Chondrocyte (in vitro differentiated cells): Measurements from ENCODE around the gene ADGRB3. TPM values are rescaled to one million over a fixed set of nuclear protein-coding genes. Genes with fewer than 3 reads are reported as not detected.

ENCODE experiments used
- DNase-seq: peaks from one replicate; pipeline ENCODE4 v3.0.0; 2021; ENCODE audit warnings: mixed read lengths, low spot score
- H3K27ac Mint-ChIP-seq: one replicate; pipeline ENCODE4 v1.8.0; 2021; ENCODE audit warnings: mild to moderate bottlenecking, moderate library complexity, mixed read lengths; ENCODE audit not compliant: unreplicated experiment
- H3K27me3 Mint-ChIP-seq: 2 replicates; pipeline ENCODE4 v1.8.0; 2021; ENCODE audit warnings: low read depth, mixed read lengths
- H3K36me3 Mint-ChIP-seq: 2 replicates; pipeline ENCODE4 v1.8.0; 2021; ENCODE audit warnings: low read depth, mixed read lengths
- H3K4me1 Mint-ChIP-seq: 2 replicates; pipeline ENCODE4 v1.8.0; 2021; ENCODE audit warnings: low read depth, mild to moderate bottlenecking, mixed read lengths
- H3K4me3 Mint-ChIP-seq: one replicate; pipeline ENCODE4 v1.8.0; 2021; ENCODE audit warnings: mild to moderate bottlenecking, moderate library complexity, mixed read lengths; ENCODE audit not compliant: unreplicated experiment
- H3K9me3 Mint-ChIP-seq: 2 replicates; pipeline ENCODE4 v1.8.0; 2021; ENCODE audit warnings: low read depth, mixed read lengths
- total RNA-seq: library from RNA; stranded (reverse); gene quantifications from 3 replicates; pipeline ENCODE4 v1.2.1, GENCODE V29; 2021
- TF ChIP-seq, protein P1 (sequence below): fragments of 200-600 bp; sonication (generic); IDR thresholded peaks from 2 replicates; pipeline ENCODE4 v1.5.0; 2021; ENCODE audit warnings: antibody characterized with exemption, mild to moderate bottlenecking, moderate library complexity

The ADGRB3 gene
- total RNA-seq, 1 donor from 2014 or later, result not detected

DNA sequence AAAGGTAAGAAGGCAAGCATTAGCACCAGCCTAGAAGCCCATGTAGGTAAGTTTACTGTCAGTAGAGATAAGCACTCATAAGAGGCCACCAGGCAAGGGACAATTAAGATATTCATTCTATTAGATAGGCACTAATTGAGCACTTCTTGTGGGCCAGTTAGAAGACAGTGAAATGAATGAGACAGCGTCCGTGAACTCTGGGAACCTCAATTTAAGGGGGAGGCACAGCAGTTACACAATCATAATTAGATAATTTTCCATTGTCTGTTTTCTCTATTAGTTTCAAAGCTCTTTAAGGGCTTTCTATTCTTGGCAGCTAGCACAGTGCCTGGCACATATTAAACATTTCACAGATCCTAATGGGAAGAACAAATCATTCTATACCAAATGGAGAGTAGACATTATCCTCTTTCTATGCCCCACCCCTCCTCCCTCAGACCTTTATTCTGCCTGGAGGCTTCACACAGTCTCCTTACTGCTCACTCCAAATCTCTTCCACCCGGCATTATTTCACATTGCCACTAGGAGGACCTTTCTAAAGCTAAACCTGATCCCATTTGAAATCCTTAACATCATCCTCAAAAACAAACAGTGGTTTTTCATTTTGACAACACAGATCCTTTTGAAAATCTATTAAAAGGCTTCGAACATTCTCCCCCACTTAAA, 529.6 kb downstream of the ADGRB3 start:
- H3K36me3 Mint-ChIP-seq, result no peaks in the 10 kb centered on the region
- H3K4me1 Mint-ChIP-seq, result no peaks in the 10 kb centered on the region
- TF ChIP-seq, protein P1, sequence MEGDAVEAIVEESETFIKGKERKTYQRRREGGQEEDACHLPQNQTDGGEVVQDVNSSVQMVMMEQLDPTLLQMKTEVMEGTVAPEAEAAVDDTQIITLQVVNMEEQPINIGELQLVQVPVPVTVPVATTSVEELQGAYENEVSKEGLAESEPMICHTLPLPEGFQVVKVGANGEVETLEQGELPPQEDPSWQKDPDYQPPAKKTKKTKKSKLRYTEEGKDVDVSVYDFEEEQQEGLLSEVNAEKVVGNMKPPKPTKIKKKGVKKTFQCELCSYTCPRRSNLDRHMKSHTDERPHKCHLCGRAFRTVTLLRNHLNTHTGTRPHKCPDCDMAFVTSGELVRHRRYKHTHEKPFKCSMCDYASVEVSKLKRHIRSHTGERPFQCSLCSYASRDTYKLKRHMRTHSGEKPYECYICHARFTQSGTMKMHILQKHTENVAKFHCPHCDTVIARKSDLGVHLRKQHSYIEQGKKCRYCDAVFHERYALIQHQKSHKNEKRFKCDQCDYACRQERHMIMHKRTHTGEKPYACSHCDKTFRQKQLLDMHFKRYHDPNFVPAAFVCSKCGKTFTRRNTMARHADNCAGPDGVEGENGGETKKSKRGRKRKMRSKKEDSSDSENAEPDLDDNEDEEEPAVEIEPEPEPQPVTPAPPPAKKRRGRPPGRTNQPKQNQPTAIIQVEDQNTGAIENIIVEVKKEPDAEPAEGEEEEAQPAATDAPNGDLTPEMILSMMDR, result peak; percentile 63
- peaks cover 5% of the 10 kb centered on the region for H3K27me3 Mint-ChIP-seq
- no peak overlapping the region for H3K27ac Mint-ChIP-seq
- peaks cover 3% of the 10 kb centered on the region for H3K9me3 Mint-ChIP-seq
- no peak for DNase-seq
- H3K4me3 Mint-ChIP-seq, result no peak overlapping the region

DNA sequence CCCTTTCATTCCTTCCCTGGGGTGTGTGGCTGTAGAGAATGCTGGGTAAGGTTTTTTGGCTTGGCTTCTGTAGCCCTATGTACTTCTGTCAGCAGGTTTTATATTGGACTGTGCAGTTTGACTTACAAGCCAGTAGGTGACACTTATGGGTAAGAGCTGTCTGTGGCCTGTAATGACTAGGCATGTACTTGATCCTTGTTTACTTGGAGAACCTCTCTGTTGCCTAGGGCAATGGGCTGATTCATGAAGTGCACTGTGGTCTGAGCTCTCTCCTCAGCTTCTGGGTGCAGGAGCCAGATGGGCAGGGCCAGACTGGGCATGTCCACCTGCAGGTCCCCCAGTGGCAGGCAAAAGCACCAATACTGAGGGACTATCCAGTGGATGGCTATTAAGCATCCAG, 544.6 kb downstream of the ADGRB3 start:
- Mint-ChIP-seq H3K9me3 (no peaks in the 10 kb centered on the region), H3K4me1 (no peaks in the 10 kb centered on the region), H3K36me3 (no peaks in the 10 kb centered on the region), H3K27me3 (peaks cover 3% of the 10 kb centered on the region), H3K27ac (no peak overlapping the region), H3K4me3 (no peak overlapping the region)
- TF ChIP-seq, protein P1, result peak; percentile 15
- DNase-seq, result no peak

DNA sequence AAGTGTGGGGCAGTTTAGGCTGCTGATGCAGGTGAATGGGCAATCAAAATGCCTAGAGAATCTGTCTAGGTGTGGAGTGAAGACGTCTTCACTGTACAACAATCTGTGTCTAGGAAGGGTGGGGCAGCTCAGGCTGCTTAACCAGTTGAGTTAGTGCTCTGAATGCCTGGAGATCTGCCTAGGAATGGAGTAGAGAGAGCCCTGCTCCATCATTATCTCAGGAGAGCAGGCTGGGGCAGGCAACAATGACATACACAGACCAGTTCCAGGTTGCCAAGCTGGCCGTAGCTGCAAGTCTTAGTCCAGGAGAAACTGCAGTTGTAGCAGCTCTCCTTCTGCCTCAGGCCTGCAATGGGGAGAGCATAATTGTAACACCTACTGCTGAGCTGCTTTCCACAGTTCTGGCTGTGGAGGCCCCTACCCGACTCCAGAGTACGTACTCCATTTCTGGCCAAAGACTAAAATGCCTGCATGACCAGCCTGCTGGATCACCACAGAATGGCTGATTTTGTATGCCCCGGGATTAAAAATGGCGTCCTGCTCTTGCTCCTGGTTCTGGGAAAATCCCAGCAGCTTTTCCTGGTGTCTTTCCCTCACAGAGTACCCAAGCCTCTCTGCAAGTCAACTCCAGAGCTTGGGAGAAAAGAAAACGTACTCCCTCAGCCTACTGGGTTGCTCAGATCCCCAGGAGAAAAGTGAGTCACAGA, 545.4 kb downstream of the ADGRB3 start:
- Mint-ChIP-seq H3K27me3 (peaks cover 6% of the 10 kb centered on the region), H3K36me3 (no peaks in the 10 kb centered on the region), H3K27ac (no peak overlapping the region), H3K4me3 (no peak overlapping the region), H3K4me1 (no peaks in the 10 kb centered on the region), H3K9me3 (no peaks in the 10 kb centered on the region)
- TF ChIP-seq, protein P1, result no peak
- no peak for DNase-seq

DNA sequence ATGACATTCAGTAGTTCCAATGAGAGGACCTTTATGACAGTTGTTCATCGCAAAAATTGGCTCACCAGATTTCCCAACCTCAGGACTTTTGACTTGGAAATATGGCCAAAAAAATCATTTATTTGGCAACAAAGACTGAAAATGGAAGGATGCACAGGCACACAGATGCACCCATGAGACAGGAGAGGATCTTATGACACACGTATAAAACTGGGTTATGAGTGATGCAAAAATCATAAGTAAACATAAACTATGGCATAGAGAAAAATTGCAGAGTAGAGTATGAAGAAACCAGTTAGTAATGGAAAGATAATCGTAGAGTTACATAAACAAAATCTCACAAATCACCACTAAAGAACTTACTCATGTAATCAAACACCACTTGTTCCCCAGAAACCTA, 546.9 kb downstream of the ADGRB3 start:
- no peak overlapping the region for H3K27ac Mint-ChIP-seq
- DNase-seq, result no peak
- H3K27me3 Mint-ChIP-seq, result peaks cover 10% of the 10 kb centered on the region
- H3K4me3 Mint-ChIP-seq, result no peak overlapping the region
- no peaks in the 10 kb centered on the region for H3K36me3 Mint-ChIP-seq
- H3K9me3 Mint-ChIP-seq, result no peaks in the 10 kb centered on the region
- TF ChIP-seq, protein P1, result no peak
- no peaks in the 10 kb centered on the region for H3K4me1 Mint-ChIP-seq

DNA sequence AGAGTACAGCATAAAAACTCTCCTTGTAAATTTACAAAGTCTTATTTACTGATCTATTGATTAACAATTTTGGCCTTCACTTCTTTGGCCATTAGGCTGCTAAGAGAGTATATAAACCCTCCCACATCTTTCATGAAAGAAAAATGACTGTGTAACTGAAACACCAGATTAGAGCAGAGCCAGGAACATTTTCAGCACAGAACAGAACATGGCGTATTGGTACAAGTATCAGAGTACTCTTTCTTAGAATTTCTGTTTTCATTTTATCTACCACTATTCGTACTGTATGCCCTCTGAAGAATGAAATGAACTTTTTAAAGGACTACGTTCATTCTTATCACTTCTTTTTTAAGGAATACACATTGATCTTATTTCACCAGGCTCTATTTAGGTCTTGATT, 550.2 kb downstream of the ADGRB3 start:
- Mint-ChIP-seq H3K27ac (no peak overlapping the region), H3K4me1 (no peaks in the 10 kb centered on the region), H3K36me3 (no peaks in the 10 kb centered on the region), H3K9me3 (no peaks in the 10 kb centered on the region), H3K27me3 (peaks cover 10% of the 10 kb centered on the region), H3K4me3 (no peak overlapping the region)
- TF ChIP-seq, protein P1, result no peak
- no peak for DNase-seq
